ENCODE results near the gene DCAF11.
A peak's percentile ranks its signal among the peaks of the same experiment; 100 is the strongest.

Gene DCAF11

DNA sequence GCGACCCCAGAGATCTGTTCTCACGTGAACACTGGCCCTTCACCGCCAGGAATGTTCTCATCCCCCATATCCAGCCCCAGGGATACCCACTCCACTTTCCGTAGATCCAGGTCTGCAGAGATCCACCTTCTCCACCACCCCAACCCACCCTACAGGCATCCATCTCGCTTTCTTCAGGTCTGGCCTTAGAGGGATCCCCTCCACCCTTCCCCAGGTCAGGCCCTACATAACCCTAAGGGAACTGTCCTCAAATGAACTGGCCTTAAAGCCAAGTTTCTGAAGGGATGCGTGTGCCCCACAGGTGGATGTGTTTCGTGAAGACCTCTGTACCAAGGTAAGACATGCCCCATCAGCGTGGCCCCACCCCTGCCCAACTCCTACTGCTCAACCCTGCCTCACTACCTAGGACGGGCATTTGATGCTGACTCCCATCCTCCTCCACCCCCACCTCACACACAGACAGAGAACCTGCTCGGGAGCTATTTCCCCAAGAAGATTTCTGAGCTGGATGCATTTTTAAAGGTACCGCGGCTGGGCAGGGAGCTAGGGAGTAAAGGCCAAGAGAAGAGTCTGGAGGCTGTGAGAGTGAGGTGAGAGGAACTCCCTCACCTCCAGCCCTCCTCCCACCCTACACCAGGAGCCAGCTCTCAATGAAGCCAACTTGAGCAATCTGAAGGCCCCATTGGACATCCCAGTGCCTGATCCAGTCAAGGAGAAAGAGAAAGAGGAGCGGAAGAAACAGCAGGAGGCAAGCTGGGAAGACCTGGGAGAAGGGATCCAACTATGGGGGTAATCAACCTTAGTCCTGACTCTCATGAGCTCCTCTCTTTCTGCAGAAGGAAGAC is 22.3 kb downstream of the DCAF11 start:
- TF ChIP-seq CTCF (IDR thresholded peaks at IDR 0.05; ENCODE audit: insufficient read depth, missing control alignments), result no peak
- DNase-seq (ENCODE audit: insufficient read length, low spot score) (no peak), FAIRE-seq (no peak)

DNA sequence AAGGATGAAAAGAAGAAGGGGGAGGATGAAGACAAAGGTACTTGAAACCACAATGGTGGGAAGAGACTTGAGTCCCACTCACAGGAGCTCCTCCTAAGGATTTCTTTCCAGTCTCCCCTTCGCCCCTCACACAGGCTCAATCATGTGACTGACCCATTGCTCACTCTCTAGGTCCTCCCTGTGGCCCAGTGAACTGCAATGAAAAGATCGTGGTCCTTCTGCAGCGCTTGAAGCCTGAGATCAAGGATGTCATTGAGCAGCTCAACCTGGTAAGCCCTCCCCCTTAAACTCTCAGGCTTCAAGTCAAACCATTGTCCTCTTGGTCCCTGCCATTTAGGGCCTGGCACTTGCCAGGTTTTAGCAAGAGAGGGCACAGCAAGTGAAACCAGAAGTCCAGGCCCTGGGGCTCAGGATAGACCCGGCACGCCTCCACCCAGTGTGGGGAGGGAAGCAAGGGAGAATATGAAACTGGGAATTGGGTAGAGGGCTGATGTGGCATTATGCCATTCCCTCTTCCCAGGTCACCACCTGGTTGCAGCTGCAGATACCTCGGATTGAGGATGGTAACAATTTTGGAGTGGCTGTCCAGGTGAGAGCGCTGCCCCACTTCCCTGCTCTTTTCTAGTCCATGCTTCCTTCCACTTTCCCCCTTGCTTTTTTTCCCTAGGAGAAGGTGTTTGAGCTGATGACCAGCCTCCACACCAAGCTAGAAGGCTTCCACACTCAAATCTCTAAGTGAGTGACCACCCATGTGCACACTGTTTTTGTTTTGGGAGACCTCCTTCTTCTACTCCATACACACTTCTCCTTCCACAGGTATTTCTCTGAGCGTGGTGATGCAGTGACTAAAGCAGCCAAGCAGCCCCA is 23.2 kb downstream of the DCAF11 start:
- FAIRE-seq, result no peak

GRCh38 chr14:24138396-24139271 is 24.1 kb downstream of the DCAF11 start:
- no peak for TF ChIP-seq CTCF (IDR thresholded peaks at IDR 0.05; ENCODE audit: insufficient read depth, missing control alignments)
- DNase-seq (ENCODE audit: insufficient read length, low spot score) (no peak), FAIRE-seq (no peak)

More for the DNA sequence above, 23.2 kb downstream of the DCAF11 start:
- TF ChIP-seq CTCF (IDR thresholded peaks at IDR 0.05; ENCODE audit: insufficient read depth, missing control alignments), result no peak
- DNase-seq (ENCODE audit: insufficient read length, low spot score), result no peak

DNA sequence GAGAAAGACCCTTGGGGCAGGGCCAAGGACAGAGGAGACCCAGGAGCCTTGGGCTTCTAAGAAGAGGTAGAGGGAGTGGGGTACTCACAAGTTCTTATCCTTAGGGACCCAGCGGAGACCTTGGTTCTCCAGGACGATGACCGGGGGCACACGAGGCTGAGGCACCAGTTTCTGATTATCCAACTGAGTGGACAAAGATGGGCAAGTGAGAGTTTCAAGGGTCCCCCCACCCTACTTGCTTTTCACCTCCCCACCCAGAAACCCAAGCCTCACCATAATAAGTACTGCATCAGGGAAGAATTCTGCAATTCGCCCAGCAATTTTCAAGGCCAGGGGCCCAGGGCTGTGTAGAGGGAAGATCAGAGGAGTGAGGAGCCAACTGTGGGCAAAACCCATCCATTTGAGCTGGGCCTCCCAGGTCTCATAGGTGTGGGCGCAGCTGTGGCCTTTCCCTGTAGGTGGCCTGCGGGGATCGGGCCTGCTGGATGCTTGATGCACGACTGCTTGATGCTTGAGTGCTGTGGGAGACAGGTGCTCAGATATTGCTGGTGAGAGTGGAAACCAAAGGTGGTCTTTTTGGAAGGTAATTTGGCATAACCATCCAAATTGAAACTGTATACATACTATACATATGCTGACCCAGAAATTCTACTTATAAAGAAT is 24.8 kb downstream of the DCAF11 start:
- TF ChIP-seq CTCF (IDR thresholded peaks at IDR 0.05; ENCODE audit: insufficient read depth, missing control alignments), result no peak
- no peak for DNase-seq (ENCODE audit: insufficient read length, low spot score)
- no peak for FAIRE-seq

DNA sequence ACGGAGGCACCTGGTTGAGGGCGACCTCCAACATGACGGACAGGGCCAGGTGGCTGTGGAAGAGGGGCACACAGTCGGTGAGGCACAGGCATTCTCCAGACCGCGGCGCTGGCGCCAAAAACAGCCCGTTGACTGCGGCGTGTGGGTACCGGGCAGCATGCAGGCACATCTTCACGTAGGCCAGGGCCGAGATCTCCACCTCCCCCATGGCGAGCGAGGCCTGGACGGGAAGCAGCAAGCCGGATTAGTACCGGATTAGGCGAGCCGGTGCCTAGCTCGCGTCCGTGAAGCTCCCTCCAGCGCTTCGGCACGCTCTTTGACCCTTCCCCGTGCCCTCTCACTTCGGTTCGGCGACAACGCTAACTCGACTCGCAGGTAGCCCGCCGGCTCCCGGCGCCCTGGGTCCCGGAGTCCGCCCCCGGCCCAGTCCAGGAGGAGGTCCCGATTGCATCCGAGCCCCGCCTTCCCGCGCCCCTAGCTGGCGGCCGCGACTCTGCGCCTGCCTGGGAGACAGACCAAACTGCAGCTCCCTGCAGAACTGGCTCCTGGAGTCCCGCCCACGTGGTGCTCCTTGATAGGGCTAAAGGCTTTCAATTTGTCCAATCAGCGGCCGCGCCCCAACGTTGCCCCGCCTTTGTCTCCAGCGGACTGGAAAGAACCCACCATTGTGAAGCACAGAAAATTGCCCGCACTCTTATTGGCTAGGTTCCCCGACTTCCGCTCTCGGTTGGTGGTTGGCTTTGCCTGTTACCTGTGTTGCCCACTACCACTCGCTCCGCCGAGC is 26.7 kb downstream of the DCAF11 start, which contains the start of gene EMC9:
TSS of gene EMC9 (minus strand) at position 495 of the 784 bp plus-strand sequence. CDS start at position 208, 287 bp downstream.
- FAIRE-seq, result no peak

More for the DNA sequence above, 26.7 kb downstream of the DCAF11 start, which contains the start of gene EMC9:
- peak; percentile 93 for DNase-seq (ENCODE audit: insufficient read length, low spot score)
- TF ChIP-seq CTCF (IDR thresholded peaks at IDR 0.05; ENCODE audit: insufficient read depth, missing control alignments), result no peak
